ENCODE data around the gene NPAS2. TPM values are rescaled to one million over a fixed set of nuclear protein-coding genes. Genes with fewer than 3 reads are reported as not detected.

Gene NPAS2
- total RNA-seq, 1 experiment from 2014 or later: 142 TPM

DNA sequence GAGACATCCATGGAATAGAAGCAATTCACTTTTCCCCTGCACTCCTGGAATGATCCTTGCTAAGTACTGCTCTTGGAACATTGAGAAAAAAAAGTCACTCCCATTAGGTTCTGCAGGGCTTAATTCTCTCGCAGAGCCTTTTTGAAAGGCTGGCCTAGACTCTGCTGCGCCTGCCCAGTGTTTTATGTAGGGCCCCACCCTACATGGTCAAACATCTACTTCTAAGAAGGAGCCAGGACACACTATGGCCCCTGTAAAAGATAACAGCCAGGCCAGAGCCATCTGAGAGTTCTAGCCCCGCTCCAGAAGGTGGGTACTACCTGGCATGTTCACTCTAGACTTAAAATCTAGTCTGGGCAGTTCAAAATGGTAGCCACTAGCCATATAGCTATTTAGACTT, 30.6 kb upstream of the NPAS2 start:
- no peak overlapping the region for H3K4me3 Mint-ChIP-seq (ENCODE audit: low read depth, unreplicated experiment)
- H3K36me3 Mint-ChIP-seq (ENCODE audit: insufficient read depth, unreplicated experiment): peaks cover 31% of the 10 kb centered on the region
- intact Hi-C loops (cut with micrococcal nuclease; ENCODE audit: unreplicated experiment): no loop called here
- no peaks in the 10 kb centered on the region for H3K9me3 Mint-ChIP-seq (ENCODE audit: low read depth, unreplicated experiment)
- no peaks in the 10 kb centered on the region for H3K27me3 Mint-ChIP-seq (ENCODE audit: unreplicated experiment)
- peaks cover 59% of the 10 kb centered on the region for H3K4me1 Mint-ChIP-seq (ENCODE audit: low read depth, unreplicated experiment)
- no peak for DNase-seq
- no peak overlapping the region for H3K27ac Mint-ChIP-seq (ENCODE audit: unreplicated experiment)
- no TSS peak for BruUV-seq (replicated peaks)
- CTCF ChIA-PET: no interaction called here
- TF ChIP-seq, protein P1, sequence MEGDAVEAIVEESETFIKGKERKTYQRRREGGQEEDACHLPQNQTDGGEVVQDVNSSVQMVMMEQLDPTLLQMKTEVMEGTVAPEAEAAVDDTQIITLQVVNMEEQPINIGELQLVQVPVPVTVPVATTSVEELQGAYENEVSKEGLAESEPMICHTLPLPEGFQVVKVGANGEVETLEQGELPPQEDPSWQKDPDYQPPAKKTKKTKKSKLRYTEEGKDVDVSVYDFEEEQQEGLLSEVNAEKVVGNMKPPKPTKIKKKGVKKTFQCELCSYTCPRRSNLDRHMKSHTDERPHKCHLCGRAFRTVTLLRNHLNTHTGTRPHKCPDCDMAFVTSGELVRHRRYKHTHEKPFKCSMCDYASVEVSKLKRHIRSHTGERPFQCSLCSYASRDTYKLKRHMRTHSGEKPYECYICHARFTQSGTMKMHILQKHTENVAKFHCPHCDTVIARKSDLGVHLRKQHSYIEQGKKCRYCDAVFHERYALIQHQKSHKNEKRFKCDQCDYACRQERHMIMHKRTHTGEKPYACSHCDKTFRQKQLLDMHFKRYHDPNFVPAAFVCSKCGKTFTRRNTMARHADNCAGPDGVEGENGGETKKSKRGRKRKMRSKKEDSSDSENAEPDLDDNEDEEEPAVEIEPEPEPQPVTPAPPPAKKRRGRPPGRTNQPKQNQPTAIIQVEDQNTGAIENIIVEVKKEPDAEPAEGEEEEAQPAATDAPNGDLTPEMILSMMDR (IDR thresholded peaks at IDR 0.05; ENCODE audit: unreplicated experiment): no peak

DNA sequence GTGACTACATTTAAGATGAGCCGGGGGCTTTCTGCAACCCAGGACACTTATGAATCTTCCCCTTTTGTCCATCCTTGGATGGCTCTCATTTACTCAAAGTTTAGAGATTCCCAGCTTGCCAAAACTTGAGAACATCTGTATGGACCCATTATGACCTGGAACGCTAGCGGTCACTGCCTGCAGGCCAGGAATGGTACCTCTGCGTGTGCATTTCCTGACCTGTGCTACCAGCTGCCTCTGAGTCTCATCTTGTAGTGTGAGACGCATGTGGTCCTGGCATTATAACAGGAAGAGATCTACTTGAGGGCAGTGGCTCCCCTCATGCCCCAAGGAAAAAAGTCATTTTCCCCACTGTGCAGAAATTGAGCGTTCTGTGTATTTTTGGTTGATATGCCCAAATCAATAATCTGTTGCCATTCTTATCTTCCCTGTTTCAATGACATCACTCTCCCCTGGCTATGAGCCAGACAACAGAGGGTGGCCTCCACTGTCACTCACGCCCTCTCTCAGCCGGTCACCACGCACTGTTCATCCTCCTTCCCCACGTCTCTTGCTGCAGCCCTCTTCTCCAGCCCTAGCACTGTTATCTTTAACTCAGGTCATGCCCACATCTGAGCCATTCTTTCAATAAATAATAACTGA, 28.5 kb upstream of the NPAS2 start:
- TF ChIP-seq, protein P1 (IDR thresholded peaks at IDR 0.05; ENCODE audit: unreplicated experiment): no peak
- Mint-ChIP-seq H3K36me3 (ENCODE audit: insufficient read depth, unreplicated experiment) (peaks cover 15% of the 10 kb centered on the region), H3K4me1 (ENCODE audit: low read depth, unreplicated experiment) (peaks cover 47% of the 10 kb centered on the region), H3K4me3 (ENCODE audit: low read depth, unreplicated experiment) (peak overlapping the region; percentile 8), H3K9me3 (ENCODE audit: low read depth, unreplicated experiment) (no peaks in the 10 kb centered on the region), H3K27me3 (ENCODE audit: unreplicated experiment) (no peaks in the 10 kb centered on the region), H3K27ac (ENCODE audit: unreplicated experiment) (peak overlapping the region; percentile 19)
- intact Hi-C loops (cut with micrococcal nuclease; ENCODE audit: unreplicated experiment): no loop called here
- BruUV-seq (replicated peaks): no TSS peak
- CTCF ChIA-PET: no interaction called here
- DNase-seq: peak; percentile 67

DNA sequence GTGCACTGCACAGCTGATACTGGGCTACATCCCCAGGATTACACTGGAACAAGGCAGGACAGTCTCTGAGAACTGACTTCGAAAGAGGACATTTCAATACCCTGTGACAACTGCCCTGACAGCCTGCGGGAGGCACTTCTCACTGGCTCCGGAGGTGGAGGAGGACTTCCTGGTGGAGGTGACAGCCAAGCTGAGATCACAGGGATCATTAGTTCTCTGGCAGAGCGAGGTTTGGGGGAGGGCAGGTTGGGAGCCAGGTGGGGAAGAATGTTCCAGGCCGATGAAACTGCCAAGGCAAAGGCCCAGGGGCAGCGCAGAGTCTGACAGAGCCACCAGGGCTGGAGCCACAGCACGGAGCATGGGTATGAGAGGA, 28.0 kb upstream of the NPAS2 start:
- TF ChIP-seq, protein P1 (IDR thresholded peaks at IDR 0.05; ENCODE audit: unreplicated experiment): no peak
- peaks cover 47% of the 10 kb centered on the region for H3K4me1 Mint-ChIP-seq (ENCODE audit: low read depth, unreplicated experiment)
- H3K36me3 Mint-ChIP-seq (ENCODE audit: insufficient read depth, unreplicated experiment): peaks cover 11% of the 10 kb centered on the region
- DNase-seq: no peak
- H3K27me3 Mint-ChIP-seq (ENCODE audit: unreplicated experiment): no peaks in the 10 kb centered on the region
- CTCF ChIA-PET: no interaction called here
- intact Hi-C loops (cut with micrococcal nuclease; ENCODE audit: unreplicated experiment): no loop called here
- peak overlapping the region; percentile 8 for H3K4me3 Mint-ChIP-seq (ENCODE audit: low read depth, unreplicated experiment)
- H3K27ac Mint-ChIP-seq (ENCODE audit: unreplicated experiment): peak overlapping the region; percentile 19
- no TSS peak for BruUV-seq (replicated peaks)
- no peaks in the 10 kb centered on the region for H3K9me3 Mint-ChIP-seq (ENCODE audit: low read depth, unreplicated experiment)

DNA sequence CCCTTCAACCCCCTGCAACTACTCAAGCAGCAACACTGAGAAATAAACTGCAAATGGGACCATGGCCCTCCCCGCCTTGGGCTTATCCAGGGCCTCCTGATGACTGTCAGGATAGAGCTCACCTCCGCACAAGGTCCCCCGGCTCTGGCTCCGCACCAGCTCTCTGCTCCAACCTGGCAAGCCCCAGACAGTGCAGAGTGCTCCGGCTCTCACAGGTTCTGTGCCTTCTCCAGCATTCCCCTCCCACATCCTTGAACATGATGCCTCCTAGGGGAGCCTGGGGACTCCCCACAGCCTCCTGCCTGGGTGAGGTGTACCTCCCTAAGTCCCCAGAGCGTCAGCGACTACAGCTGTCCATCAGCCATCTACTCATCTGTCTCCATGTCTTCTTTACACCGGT, 26.7 kb upstream of the NPAS2 start:
- H3K27me3 Mint-ChIP-seq (ENCODE audit: unreplicated experiment): no peaks in the 10 kb centered on the region
- no peaks in the 10 kb centered on the region for H3K9me3 Mint-ChIP-seq (ENCODE audit: low read depth, unreplicated experiment)
- DNase-seq: no peak
- H3K4me1 Mint-ChIP-seq (ENCODE audit: low read depth, unreplicated experiment): peaks cover 50% of the 10 kb centered on the region
- intact Hi-C loops (cut with micrococcal nuclease; ENCODE audit: unreplicated experiment): no loop called here
- H3K4me3 Mint-ChIP-seq (ENCODE audit: low read depth, unreplicated experiment): no peak overlapping the region
- H3K36me3 Mint-ChIP-seq (ENCODE audit: insufficient read depth, unreplicated experiment): peaks cover 10% of the 10 kb centered on the region
- no TSS peak for BruUV-seq (replicated peaks)
- TF ChIP-seq, protein P1 (IDR thresholded peaks at IDR 0.05; ENCODE audit: unreplicated experiment): no peak
- CTCF ChIA-PET: no interaction called here
- H3K27ac Mint-ChIP-seq (ENCODE audit: unreplicated experiment): no peak overlapping the region
